ENCODE data around the gene PIGS.
"Not testable (repeated sequence)": the region's sequence is repeated elsewhere in the genome, so short reads cannot be mapped to it uniquely, and the experiment has no call there.

The PIGS gene

GRCh38 chr17:28528327-28529012 lies 42.9 kb downstream of the PIGS start:
- DNase-seq = no peak

- DNase-seq = no peak
Observed at GRCh38 chr17:28527859-28528258, 43.5 kb downstream of the PIGS start.

- DNase-seq = no peak
Observed at GRCh38 chr17:28527181-28527681, 44.1 kb downstream of the PIGS start.

GRCh38 chr17:28526381-28526780 lies 44.9 kb downstream of the PIGS start:
- DNase-seq = no peak

- DNase-seq = no peak
Observed at GRCh38 chr17:28524476-28525424, 46.6 kb downstream of the PIGS start.

GRCh38 chr17:28523876-28524275 lies 47.4 kb downstream of the PIGS start:
- DNase-seq = no peak

GRCh38 chr17:28523186-28523585 lies 48.1 kb downstream of the PIGS start:
- no peak for DNase-seq

GRCh38 chr17:28522281-28522680 lies 49.0 kb downstream of the PIGS start:
- DNase-seq = not testable (repeated sequence)

GRCh38 chr17:28521311-28522085 lies 49.8 kb downstream of the PIGS start:
- DNase-seq = no peak

GRCh38 chr17:28520687-28521086 lies 50.6 kb downstream of the PIGS start:
- no peak for DNase-seq

- no peak for DNase-seq
Observed at GRCh38 chr17:28519236-28519635, 52.1 kb downstream of the PIGS start.

GRCh38 chr17:28518578-28518977 lies 52.7 kb downstream of the PIGS start:
- no peak for DNase-seq

- DNase-seq = no peak
Observed at GRCh38 chr17:28518132-28518531, 53.2 kb downstream of the PIGS start.

GRCh38 chr17:28515518-28515917 lies 55.8 kb downstream of the PIGS start:
- DNase-seq = no peak

- DNase-seq = no peak
Observed at GRCh38 chr17:28514561-28515002, 56.7 kb downstream of the PIGS start.

- no peak for DNase-seq
Observed at GRCh38 chr17:28513476-28513875, 57.8 kb downstream of the PIGS start.

- DNase-seq = no peak
Observed at GRCh38 chr17:28511858-28512461, 59.4 kb downstream of the PIGS start.

GRCh38 chr17:28509789-28510188 lies 61.5 kb downstream of the PIGS start:
- no peak for DNase-seq

- DNase-seq = no peak
Observed at GRCh38 chr17:28508211-28508724, 63.1 kb downstream of the PIGS start.

- DNase-seq = no peak
Observed at GRCh38 chr17:28507567-28508203, 63.6 kb downstream of the PIGS start.

GRCh38 chr17:28506763-28507487 lies 64.4 kb downstream of the PIGS start:
- DNase-seq = no peak
